GM23338 (cell line): Measurements from ENCODE around the gene EFS. TPM values are rescaled to one million over a fixed set of nuclear protein-coding genes. Genes with fewer than 3 reads are reported as not detected.

Experiments used
- ATAC-seq: fragments of 200-7000 bp; cut with Tn5 transposase; 3 replicates; pipeline ENCODE4 v1.9.1; 2020
- DNase-seq: peaks from one replicate; pipeline ENCODE4 v3.0.0-alpha.2; 2015; ENCODE audit warnings: low spot score
- H2AFZ ChIP-seq: fragments of 200-600 bp; sonication (generic); 2 replicates; pipeline ENCODE4 v1.8.0; 2016; ENCODE audit warnings: antibody characterized with exemption, mild to moderate bottlenecking, moderate library complexity
- H3F3A ChIP-seq: fragments of 200-600 bp; sonication (generic); replicated peaks from 2 replicates; pipeline ENCODE4 v1.8.0; 2017; ENCODE audit warnings: antibody characterized with exemption, mixed run types, low read depth
- H3K27ac ChIP-seq: fragments of 200-600 bp; sonication (generic); 2 replicates; pipeline ENCODE4 v1.6.1; 2016; ENCODE audit warnings: low read depth
- H3K27me3 ChIP-seq: fragments of 200-600 bp; sonication (generic); 2 replicates; pipeline ENCODE4 v1.8.0; 2016; ENCODE audit warnings: mild to moderate bottlenecking, mixed run types, moderate library complexity; ENCODE audit not compliant: insufficient read depth
- H3K36me3 ChIP-seq: fragments of 200-600 bp; sonication (generic); 2 replicates; pipeline ENCODE4 v1.8.0; 2016; ENCODE audit warnings: mild to moderate bottlenecking; ENCODE audit not compliant: insufficient read depth
- H3K4me1 ChIP-seq: fragments of 200-600 bp; sonication (generic); 2 replicates; pipeline ENCODE4 v1.8.0; 2016; ENCODE audit warnings: mild to moderate bottlenecking, moderate library complexity; ENCODE audit not compliant: insufficient read depth
- H3K4me2 ChIP-seq: fragments of 200-600 bp; sonication (generic); 2 replicates; pipeline ENCODE4 v1.7.1; 2017; ENCODE audit warnings: mixed run types
- H3K4me3 ChIP-seq: fragments of 200-600 bp; sonication (generic); 2 replicates; pipeline ENCODE4 v1.6.1; 2016; ENCODE audit warnings: mixed run types
- H3K79me2 ChIP-seq: fragments of 200-600 bp; sonication (generic); replicated peaks from 2 replicates; pipeline ENCODE4 v1.8.0; 2017; ENCODE audit warnings: mild to moderate bottlenecking; ENCODE audit not compliant: insufficient read depth
- H3K9me2 ChIP-seq: fragments of 200-600 bp; sonication (generic); 2 replicates; pipeline ENCODE4 v1.8.0; 2017; ENCODE audit not compliant: insufficient read depth
- H4K20me1 ChIP-seq: fragments of 200-600 bp; sonication (generic); replicated peaks from 2 replicates; pipeline ENCODE4 v1.8.0; 2017; ENCODE audit warnings: mild to moderate bottlenecking; ENCODE audit not compliant: insufficient read depth
- H3K27ac Mint-ChIP-seq: 2 replicates; pipeline ENCODE4 v1.8.0; 2020; ENCODE audit warnings: inconsistent platforms, mild to moderate bottlenecking, moderate library complexity, mixed read lengths
- H3K27me3 Mint-ChIP-seq: 3 replicates; pipeline ENCODE4 v1.8.0; 2022; ENCODE audit warnings: low read depth, mild to moderate bottlenecking, moderate library complexity, mixed read lengths, inconsistent platforms; ENCODE audit not compliant: insufficient read depth, poor library complexity
- H3K36me3 Mint-ChIP-seq: 3 replicates; pipeline ENCODE4 v1.8.0; 2021; ENCODE audit warnings: low read depth, mild to moderate bottlenecking, inconsistent platforms, moderate library complexity, mixed read lengths
- H3K4me1 Mint-ChIP-seq: 3 replicates; pipeline ENCODE4 v1.8.0; 2020; ENCODE audit warnings: mild to moderate bottlenecking, inconsistent platforms, mixed read lengths
- H3K4me3 Mint-ChIP-seq: 3 replicates; pipeline ENCODE4 v1.8.0; 2021; ENCODE audit warnings: moderate library complexity, mild to moderate bottlenecking, inconsistent platforms, mixed read lengths
- H3K9me3 Mint-ChIP-seq: 3 replicates; pipeline ENCODE4 v1.8.0; 2020; ENCODE audit warnings: moderate library complexity, mild to moderate bottlenecking, inconsistent platforms, mixed read lengths
- CREB1 ChIP-seq: fragments of 250-450 bp; sonication (Bioruptor Pico); IDR thresholded peaks from 2 replicates; pipeline ENCODE4 v1.5.0; 2020; ENCODE audit warnings: low read depth, mild to moderate bottlenecking, moderate library complexity
- EZH2phosphoT487 ChIP-seq: fragments of 200-600 bp; sonication (generic); IDR thresholded peaks from one replicate; pipeline ENCODE4 v1.8.1; 2018; ENCODE audit warnings: antibody characterized with exemption; ENCODE audit not compliant: unreplicated experiment
- ZNF114 ChIP-seq: fragments of 250-450 bp; sonication (Bioruptor Pico); IDR thresholded peaks from 2 replicates; pipeline ENCODE4 v1.5.0; 2020; ENCODE audit warnings: mild to moderate bottlenecking, moderate library complexity
- ZNF331 ChIP-seq: fragments of 250-450 bp; sonication (Bioruptor Pico); IDR thresholded peaks from 2 replicates; pipeline ENCODE4 v1.5.0; 2020; ENCODE audit warnings: low read depth, mild to moderate bottlenecking, moderate library complexity
- polyA plus RNA-seq: library from polyadenylated mRNA; unstranded; fragments of >200 nt; fragmentation: Nextera tagmentation; extraction: Ambion mirVana; gene quantifications from 2 replicates; pipeline ENCODE4 v1.2.1, GENCODE V29; 2016
- total RNA-seq: library from RNA; depleted of rRNA; stranded (reverse); fragments of >200 nt; shearing (Covaris generic); gene quantifications from 2 replicates; pipeline ENCODE4 v1.2.3, GENCODE V29; 2014
- TF ChIP-seq, protein P1 (sequence below): IDR thresholded peaks from one replicate; pipeline ENCODE4 v1.6.1; 2018; ENCODE audit warnings: antibody characterized with exemption; ENCODE audit not compliant: unreplicated experiment
- TF ChIP-seq, protein P2 (sequence below), 2 experiments: fragments of 200-600 bp in 1 of 2; sonication (generic) in 1 of 2; conservative IDR thresholded peaks; 2 replicates each; pipeline versions ENCODE4 v1.5.1 to v1.6.1; 2016 to 2017; ENCODE audit warnings: antibody characterized with exemption in 2 of 2, low read depth in 2 of 2, mild to moderate bottlenecking in 2 of 2, moderate library complexity in 1 of 2
- TF ChIP-seq, protein P3 (sequence below): fragments of 250-450 bp; sonication (Bioruptor Pico); IDR thresholded peaks from 2 replicates; pipeline ENCODE4 v1.5.0; 2020; ENCODE audit warnings: mild to moderate bottlenecking, moderate library complexity
- TF ChIP-seq, protein P4 (sequence below): IDR thresholded peaks from 2 replicates; pipeline ENCODE4 v1.6.1; 2016; ENCODE audit warnings: antibody characterized with exemption

The EFS gene
- total and polyA plus RNA-seq, 2 experiments from 2014 or later = 5.1 to 18.9 TPM

DNA sequence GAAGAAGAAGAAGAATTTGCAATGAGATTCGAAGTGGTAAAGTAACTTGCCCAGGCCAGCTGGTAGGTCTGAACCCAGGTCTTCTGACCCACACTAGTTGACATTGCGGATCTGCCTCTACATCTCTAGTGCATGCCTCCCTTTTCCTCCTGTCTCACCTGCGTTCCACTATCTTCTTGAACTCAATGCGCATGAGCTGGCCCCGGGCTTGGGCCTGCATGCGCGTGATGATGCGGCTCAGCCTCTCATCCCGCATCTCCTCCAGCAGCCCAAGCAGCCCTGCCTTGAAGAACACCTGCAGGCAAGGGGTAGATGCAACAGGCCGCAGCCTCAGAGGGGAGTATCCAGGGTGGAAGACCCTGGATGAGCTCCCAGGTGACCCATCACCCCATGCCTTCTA is 31.2 kb upstream of the EFS start:
- H3K27me3 Mint-ChIP-seq = peaks cover 8% of the 10 kb centered on the region
- no peak overlapping the region for H3K4me3 Mint-ChIP-seq
- Histone ChIP-seq H3K36me3 (no peaks in the 10 kb centered on the region), H2AFZ (no peak overlapping the region), H3K27ac (no peak overlapping the region), H3K79me2 (no peaks in the 10 kb centered on the region), H3F3A (no peaks in the 10 kb centered on the region), H4K20me1 (no peaks in the 10 kb centered on the region), H3K27me3 (no peaks in the 10 kb centered on the region), H3K4me3 (no peak overlapping the region), H3K4me1 (peaks cover 6% of the 10 kb centered on the region; the same call in 1 of the 2 replicates), H3K4me2 (no peak overlapping the region), H3K9me2 (peaks cover 12% of the 10 kb centered on the region; the same call in 1 of the 2 replicates)
- H3K9me3 Mint-ChIP-seq = peaks cover 3% of the 10 kb centered on the region; the same call in 1 of the 3 replicates
- TF ChIP-seq CREB1 (CRISPR knock-in tag) (no peak), EZH2phosphoT487 (no peak), ZNF114 (no peak), ZNF331 (CRISPR knock-in tag) (no peak)
- TF ChIP-seq, protein P1, sequence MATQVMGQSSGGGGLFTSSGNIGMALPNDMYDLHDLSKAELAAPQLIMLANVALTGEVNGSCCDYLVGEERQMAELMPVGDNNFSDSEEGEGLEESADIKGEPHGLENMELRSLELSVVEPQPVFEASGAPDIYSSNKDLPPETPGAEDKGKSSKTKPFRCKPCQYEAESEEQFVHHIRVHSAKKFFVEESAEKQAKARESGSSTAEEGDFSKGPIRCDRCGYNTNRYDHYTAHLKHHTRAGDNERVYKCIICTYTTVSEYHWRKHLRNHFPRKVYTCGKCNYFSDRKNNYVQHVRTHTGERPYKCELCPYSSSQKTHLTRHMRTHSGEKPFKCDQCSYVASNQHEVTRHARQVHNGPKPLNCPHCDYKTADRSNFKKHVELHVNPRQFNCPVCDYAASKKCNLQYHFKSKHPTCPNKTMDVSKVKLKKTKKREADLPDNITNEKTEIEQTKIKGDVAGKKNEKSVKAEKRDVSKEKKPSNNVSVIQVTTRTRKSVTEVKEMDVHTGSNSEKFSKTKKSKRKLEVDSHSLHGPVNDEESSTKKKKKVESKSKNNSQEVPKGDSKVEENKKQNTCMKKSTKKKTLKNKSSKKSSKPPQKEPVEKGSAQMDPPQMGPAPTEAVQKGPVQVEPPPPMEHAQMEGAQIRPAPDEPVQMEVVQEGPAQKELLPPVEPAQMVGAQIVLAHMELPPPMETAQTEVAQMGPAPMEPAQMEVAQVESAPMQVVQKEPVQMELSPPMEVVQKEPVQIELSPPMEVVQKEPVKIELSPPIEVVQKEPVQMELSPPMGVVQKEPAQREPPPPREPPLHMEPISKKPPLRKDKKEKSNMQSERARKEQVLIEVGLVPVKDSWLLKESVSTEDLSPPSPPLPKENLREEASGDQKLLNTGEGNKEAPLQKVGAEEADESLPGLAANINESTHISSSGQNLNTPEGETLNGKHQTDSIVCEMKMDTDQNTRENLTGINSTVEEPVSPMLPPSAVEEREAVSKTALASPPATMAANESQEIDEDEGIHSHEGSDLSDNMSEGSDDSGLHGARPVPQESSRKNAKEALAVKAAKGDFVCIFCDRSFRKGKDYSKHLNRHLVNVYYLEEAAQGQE = no peak
- TF ChIP-seq, protein P2, sequence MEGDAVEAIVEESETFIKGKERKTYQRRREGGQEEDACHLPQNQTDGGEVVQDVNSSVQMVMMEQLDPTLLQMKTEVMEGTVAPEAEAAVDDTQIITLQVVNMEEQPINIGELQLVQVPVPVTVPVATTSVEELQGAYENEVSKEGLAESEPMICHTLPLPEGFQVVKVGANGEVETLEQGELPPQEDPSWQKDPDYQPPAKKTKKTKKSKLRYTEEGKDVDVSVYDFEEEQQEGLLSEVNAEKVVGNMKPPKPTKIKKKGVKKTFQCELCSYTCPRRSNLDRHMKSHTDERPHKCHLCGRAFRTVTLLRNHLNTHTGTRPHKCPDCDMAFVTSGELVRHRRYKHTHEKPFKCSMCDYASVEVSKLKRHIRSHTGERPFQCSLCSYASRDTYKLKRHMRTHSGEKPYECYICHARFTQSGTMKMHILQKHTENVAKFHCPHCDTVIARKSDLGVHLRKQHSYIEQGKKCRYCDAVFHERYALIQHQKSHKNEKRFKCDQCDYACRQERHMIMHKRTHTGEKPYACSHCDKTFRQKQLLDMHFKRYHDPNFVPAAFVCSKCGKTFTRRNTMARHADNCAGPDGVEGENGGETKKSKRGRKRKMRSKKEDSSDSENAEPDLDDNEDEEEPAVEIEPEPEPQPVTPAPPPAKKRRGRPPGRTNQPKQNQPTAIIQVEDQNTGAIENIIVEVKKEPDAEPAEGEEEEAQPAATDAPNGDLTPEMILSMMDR (conservative IDR thresholded peaks at IDR 0.05; ENCODE audit: low read depth in 2 of 2) = no peak
- TF ChIP-seq, protein P3, sequence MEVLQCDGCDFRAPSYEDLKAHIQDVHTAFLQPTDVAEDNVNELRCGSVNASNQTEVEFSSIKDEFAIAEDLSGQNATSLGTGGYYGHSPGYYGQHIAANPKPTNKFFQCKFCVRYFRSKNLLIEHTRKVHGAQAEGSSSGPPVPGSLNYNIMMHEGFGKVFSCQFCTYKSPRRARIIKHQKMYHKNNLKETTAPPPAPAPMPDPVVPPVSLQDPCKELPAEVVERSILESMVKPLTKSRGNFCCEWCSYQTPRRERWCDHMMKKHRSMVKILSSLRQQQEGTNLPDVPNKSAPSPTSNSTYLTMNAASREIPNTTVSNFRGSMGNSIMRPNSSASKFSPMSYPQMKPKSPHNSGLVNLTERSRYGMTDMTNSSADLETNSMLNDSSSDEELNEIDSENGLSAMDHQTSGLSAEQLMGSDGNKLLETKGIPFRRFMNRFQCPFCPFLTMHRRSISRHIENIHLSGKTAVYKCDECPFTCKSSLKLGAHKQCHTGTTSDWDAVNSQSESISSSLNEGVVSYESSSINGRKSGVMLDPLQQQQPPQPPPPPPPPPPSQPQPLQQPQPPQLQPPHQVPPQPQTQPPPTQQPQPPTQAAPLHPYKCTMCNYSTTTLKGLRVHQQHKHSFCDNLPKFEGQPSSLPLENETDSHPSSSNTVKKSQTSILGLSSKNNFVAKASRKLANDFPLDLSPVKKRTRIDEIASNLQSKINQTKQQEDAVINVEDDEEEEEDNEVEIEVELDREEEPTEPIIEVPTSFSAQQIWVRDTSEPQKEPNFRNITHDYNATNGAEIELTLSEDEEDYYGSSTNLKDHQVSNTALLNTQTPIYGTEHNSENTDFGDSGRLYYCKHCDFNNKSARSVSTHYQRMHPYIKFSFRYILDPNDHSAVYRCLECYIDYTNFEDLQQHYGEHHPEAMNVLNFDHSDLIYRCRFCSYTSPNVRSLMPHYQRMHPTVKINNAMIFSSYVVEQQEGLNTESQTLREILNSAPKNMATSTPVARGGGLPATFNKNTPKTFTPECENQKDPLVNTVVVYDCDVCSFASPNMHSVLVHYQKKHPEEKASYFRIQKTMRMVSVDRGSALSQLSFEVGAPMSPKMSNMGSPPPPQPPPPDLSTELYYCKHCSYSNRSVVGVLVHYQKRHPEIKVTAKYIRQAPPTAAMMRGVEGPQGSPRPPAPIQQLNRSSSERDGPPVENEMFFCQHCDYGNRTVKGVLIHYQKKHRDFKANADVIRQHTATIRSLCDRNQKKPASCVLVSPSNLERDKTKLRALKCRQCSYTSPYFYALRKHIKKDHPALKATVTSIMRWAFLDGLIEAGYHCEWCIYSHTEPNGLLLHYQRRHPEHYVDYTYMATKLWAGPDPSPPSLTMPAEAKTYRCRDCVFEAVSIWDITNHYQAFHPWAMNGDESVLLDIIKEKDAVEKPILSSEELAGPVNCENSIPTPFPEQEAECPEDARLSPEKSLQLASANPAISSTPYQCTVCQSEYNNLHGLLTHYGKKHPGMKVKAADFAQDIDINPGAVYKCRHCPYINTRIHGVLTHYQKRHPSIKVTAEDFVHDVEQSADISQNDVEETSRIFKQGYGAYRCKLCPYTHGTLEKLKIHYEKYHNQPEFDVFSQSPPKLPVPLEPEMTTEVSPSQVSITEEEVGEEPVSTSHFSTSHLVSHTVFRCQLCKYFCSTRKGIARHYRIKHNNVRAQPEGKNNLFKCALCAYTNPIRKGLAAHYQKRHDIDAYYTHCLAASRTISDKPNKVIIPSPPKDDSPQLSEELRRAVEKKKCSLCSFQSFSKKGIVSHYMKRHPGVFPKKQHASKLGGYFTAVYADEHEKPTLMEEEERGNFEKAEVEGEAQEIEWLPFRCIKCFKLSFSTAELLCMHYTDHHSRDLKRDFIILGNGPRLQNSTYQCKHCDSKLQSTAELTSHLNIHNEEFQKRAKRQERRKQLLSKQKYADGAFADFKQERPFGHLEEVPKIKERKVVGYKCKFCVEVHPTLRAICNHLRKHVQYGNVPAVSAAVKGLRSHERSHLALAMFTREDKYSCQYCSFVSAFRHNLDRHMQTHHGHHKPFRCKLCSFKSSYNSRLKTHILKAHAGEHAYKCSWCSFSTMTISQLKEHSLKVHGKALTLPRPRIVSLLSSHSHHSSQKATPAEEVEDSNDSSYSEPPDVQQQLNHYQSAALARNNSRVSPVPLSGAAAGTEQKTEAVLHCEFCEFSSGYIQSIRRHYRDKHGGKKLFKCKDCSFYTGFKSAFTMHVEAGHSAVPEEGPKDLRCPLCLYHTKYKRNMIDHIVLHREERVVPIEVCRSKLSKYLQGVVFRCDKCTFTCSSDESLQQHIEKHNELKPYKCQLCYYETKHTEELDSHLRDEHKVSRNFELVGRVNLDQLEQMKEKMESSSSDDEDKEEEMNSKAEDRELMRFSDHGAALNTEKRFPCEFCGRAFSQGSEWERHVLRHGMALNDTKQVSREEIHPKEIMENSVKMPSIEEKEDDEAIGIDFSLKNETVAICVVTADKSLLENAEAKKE = no peak
- TF ChIP-seq, protein P4, sequence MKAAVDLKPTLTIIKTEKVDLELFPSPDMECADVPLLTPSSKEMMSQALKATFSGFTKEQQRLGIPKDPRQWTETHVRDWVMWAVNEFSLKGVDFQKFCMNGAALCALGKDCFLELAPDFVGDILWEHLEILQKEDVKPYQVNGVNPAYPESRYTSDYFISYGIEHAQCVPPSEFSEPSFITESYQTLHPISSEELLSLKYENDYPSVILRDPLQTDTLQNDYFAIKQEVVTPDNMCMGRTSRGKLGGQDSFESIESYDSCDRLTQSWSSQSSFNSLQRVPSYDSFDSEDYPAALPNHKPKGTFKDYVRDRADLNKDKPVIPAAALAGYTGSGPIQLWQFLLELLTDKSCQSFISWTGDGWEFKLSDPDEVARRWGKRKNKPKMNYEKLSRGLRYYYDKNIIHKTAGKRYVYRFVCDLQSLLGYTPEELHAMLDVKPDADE = no peak
- ATAC-seq (no peak), DNase-seq (no peak)
- H3K27ac Mint-ChIP-seq = no peak overlapping the region
- peaks cover 6% of the 10 kb centered on the region for H3K4me1 Mint-ChIP-seq
- no peaks in the 10 kb centered on the region; the same call in 2 of the 3 replicates for H3K36me3 Mint-ChIP-seq
